Heart right ventricle (tissue), 16 donors: ENCODE measurements around the gene STK38L. TPM values are rescaled to one million over a fixed set of nuclear protein-coding genes. Genes with fewer than 3 reads are reported as not detected.

Experiments
- ATAC-seq, 8 donors: fragments of 200-7000 bp; cut with Tn5 transposase; one replicate each; pipeline ENCODE4 v1.9.1; 2020; ENCODE audit warnings: mild to moderate bottlenecking in 8 of 8, moderate library complexity in 8 of 8, moderate number of reproducible peaks in 1 of 8
- DNase-seq, 2 donors: peaks; one replicate each; pipeline ENCODE4 v3.0.0-alpha.2; 2020
- H3K27ac ChIP-seq, 10 donors: fragments of 200-600 bp; sonication (generic) in 2 of 10; one replicate each; pipeline versions ENCODE4 v1.5.0 to v1.8.0; 2020 to 2022; ENCODE audit warnings: mild to moderate bottlenecking in 3 of 10
- H3K27me3 ChIP-seq, 7 donors: fragments of 200-600 bp; one replicate each; pipeline ENCODE4 v1.8.0; 2021 to 2022; ENCODE audit warnings: mild to moderate bottlenecking in 2 of 7
- H3K36me3 ChIP-seq, 9 donors: fragments of 200-600 bp; sonication (generic) in 1 of 9; one replicate each; pipeline versions ENCODE4 v1.5.0 to v1.8.0; 2020 to 2022; ENCODE audit warnings: mild to moderate bottlenecking in 2 of 9
- H3K4me1 ChIP-seq, 9 donors: fragments of 200-600 bp; sonication (generic) in 1 of 9; one replicate each; pipeline versions ENCODE4 v1.5.0 to v1.8.0; 2020 to 2022; ENCODE audit warnings: mild to moderate bottlenecking in 4 of 9
- H3K4me3 ChIP-seq, 10 donors: fragments of 200-600 bp; sonication (generic) in 2 of 10; one replicate each; pipeline versions ENCODE4 v1.5.0 to v1.8.0; 2020 to 2022; ENCODE audit warnings: mild to moderate bottlenecking in 7 of 10, moderate library complexity in 2 of 10
- H3K9me3 ChIP-seq, 11 donors: fragments of 200-600 bp in 10 of 11; sonication (generic) in 2 of 11; one replicate each; pipeline versions ENCODE4 v1.5.0 to v1.8.0; 2013 to 2022; ENCODE audit warnings: mild to moderate bottlenecking in 2 of 11, control low read depth in 1 of 11, moderate library complexity in 1 of 11
- WGBS, 2 donors: extraction: QIAGEN DNeasy Blood & Tissue Kit; methylation state at CpG; one replicate each; pipeline ENCODE4 v1.1.7; 2013; ENCODE audit warnings: inconsistent platforms in 1 of 2; 5-methylcytosine and 5-hydroxymethylcytosine counted together
- intact Hi-C, 10 donors: fragments of 100-400 bp; cut with DNase I; formaldehyde crosslinking; loops; one replicate each; pipeline versions ENCODE4 v1.11.1 to v1.14.2; 2022
- polyA plus RNA-seq, 2 donors: library from polyadenylated mRNA; stranded (reverse); fragments of 200-250 nt; gene quantifications; one replicate each; pipeline ENCODE4 v1.2.3, GENCODE V29; 2013
- total RNA-seq, 10 donors: library from RNA; stranded (reverse); fragmentation: NEBNext Ultra II Directional in 3 of 10; extraction: Animal tissue kit (Norgen Biotek cat#: 25700) in 3 of 10; gene quantifications; one replicate each; pipeline versions ENCODE4 v1.2.1 to v1.2.4, GENCODE V29; 2021 to 2023
- TF ChIP-seq, protein P1 (sequence below), 9 donors: fragments of 200-600 bp; sonication (generic) in 2 of 9; IDR thresholded peaks; one replicate each; pipeline versions ENCODE4 v1.5.0 to v1.8.0; 2021 to 2022; ENCODE audit warnings: antibody characterized with exemption in 9 of 9, mild to moderate bottlenecking in 5 of 9, moderate library complexity in 1 of 9
- donor health status: Arrhythmogenic right ventricular cardiomyopathy.
- donor health status: ischemic (EF 13 %, LVEDD 7.1; RV severe dilation, severe dysfunction).
- donor health status: healthy with polysubstance abuse.
- donor health status: DM: no; HTN: yes; CAD: no.
- donor health status: DM: no; HTN: no; CAD: no.
- donor health status: ischemic (EF 25% LVEDD 6.9; RV normal size, moderate dysfunction).
- donor health status: ischemic (EF 25% LVEDD 5.7; RV mildly dilated, moderate dysfunction).
- donor health status: healthy.
- donor health status: DM: yes; HTN: yes; CAD: no.
- donor health status: Ischemic cardiomyopathy.
- donor health status: ischemic (EF 35%, LVEDD 5.7; RV mildly dilated, moderate dysfunction).
- donor health status: nonischemic (EF 11% LVEDD 7.7; RV severe dilation, severe dysfunction).
- donor health status: DM: yes; HTN: yes; CAD: no.
- donor health status: PGD.
- donor health status: ischemic (EF 29% LVEDD 5.4; RV normal size, mild dysfunction).
- donor health status: nonischemic (EF 23%, LVEDD 6.1; RV moderate dilation, normal function).

STK38L gene
- total and polyA plus RNA-seq, 12 donors, result 9.5 to 165 (median 82.5) TPM

DNA sequence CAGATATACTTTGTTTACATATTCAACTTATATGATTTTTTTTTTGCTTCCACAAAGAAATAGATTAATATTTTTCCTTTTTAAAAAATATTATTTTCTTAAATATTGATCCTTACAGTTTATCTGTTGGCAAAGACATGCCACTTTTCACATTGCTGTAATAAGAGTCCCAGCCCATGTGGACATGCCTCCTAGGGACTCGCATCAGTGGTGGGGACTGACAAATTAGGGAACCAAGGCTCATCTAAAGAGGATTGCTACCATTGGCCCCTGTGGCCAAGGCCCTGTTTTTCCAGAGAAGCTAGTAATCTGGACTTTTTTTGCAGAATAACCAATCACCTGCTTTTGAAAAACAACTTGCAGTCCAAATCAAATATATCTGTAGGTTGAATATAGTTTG is 60.8 kb downstream of the STK38L start:
- TF ChIP-seq, protein P1, sequence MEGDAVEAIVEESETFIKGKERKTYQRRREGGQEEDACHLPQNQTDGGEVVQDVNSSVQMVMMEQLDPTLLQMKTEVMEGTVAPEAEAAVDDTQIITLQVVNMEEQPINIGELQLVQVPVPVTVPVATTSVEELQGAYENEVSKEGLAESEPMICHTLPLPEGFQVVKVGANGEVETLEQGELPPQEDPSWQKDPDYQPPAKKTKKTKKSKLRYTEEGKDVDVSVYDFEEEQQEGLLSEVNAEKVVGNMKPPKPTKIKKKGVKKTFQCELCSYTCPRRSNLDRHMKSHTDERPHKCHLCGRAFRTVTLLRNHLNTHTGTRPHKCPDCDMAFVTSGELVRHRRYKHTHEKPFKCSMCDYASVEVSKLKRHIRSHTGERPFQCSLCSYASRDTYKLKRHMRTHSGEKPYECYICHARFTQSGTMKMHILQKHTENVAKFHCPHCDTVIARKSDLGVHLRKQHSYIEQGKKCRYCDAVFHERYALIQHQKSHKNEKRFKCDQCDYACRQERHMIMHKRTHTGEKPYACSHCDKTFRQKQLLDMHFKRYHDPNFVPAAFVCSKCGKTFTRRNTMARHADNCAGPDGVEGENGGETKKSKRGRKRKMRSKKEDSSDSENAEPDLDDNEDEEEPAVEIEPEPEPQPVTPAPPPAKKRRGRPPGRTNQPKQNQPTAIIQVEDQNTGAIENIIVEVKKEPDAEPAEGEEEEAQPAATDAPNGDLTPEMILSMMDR (IDR thresholded peaks at IDR 0.05), result no peak
- DNase-seq (no peak), ATAC-seq (no peak)
- H3K9me3 ChIP-seq, result no peaks in the 10 kb centered on the region
- no peaks in the 10 kb centered on the region for H3K27me3 ChIP-seq
- intact Hi-C loops, result loop anchor here in 7 of 10 donors (2.0 to 10.0 kb wide), 9 partner anchors 58 to 450 kb away; partner anchors contain the start of genes FGFR1OP2 (in 2 of the 7), INTS13 (in 2 of the 7), MED21 (in 2 of the 7) and TM7SF3 (in 2 of the 7)
- no peak overlapping the region for H3K4me3 ChIP-seq
- peak overlapping the region in 4 of 10 donors; percentile 18 to 42 (median 36) for H3K27ac ChIP-seq
- H3K4me1 ChIP-seq, result peaks cover 0 to 36% (median 6%) of the 10 kb centered on the region in 9 donors
- peaks cover 0 to 89% (median 34%) of the 10 kb centered on the region in 9 donors for H3K36me3 ChIP-seq
- 61 to 73% methylated on average over 1 of the region's 1 CpG for WGBS, 2 donors

DNA sequence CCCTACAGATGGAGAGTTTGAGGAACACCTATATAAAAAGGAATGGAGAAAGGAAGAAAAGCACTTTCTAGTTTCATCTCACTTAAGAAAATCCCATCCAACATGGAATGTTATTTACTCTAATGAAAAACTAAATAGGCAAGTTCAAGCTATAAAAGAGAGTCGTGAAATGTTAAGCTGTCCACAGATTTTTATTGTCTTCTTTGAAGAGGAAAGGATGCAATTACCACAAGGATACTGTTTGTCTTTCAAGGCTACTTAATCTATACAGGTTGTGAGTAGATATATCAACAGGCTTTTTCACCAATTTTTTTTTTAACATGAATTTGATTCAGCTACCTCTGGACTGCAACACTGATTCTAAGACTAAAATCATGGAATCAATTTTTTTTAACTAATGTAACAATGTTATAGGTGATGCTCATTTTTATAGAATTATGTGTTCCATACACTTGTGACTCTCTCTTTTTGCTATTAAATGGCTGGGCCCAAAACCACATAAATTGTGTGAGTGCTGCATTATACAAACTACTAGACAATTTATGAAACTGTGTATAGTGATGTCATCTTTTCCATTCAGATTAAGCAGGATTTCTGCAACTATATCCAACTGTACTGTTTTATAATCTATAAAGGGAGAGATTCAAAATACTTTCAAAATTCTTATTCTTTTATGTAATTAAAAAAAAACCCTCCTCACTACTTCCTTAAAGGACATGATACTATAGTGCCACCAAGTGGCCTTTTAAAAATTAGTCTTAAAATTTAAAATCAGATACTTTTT is 61.8 kb downstream of the STK38L start:
- no peaks in the 10 kb centered on the region for H3K27me3 ChIP-seq
- no peak overlapping the region for H3K4me3 ChIP-seq
- intact Hi-C loops, result loop anchor here in 9 of 10 donors (2.0 to 10.0 kb wide), 9 partner anchors 59 to 451 kb away; partner anchors contain the start of genes TM7SF3 (in 4 of the 9), FGFR1OP2 (in 2 of the 9), INTS13 (in 2 of the 9) and MED21 (in 2 of the 9)
- 85 to 93% methylated on average over 1 of the region's 1 CpG for WGBS, 2 donors
- no peaks in the 10 kb centered on the region for H3K9me3 ChIP-seq
- peak overlapping the region in 4 of 10 donors; percentile 16 to 43 (median 34) for H3K27ac ChIP-seq
- no peak for DNase-seq
- TF ChIP-seq, protein P1 (IDR thresholded peaks at IDR 0.05), result peak; percentile 55 to 80 (median 71)
- H3K4me1 ChIP-seq, result peaks cover 0 to 28% (median 6%) of the 10 kb centered on the region in 9 donors
- peaks cover 0 to 89% (median 39%) of the 10 kb centered on the region in 9 donors for H3K36me3 ChIP-seq
- peak in 4 of 8 donors; percentile 33 to 67 (median 46) for ATAC-seq

- DNase-seq, result no peak
- TF ChIP-seq, protein P1 (IDR thresholded peaks at IDR 0.05), result no peak
- intact Hi-C loops, result loop anchor here in 7 of 10 donors (5.0 to 10.0 kb wide), 7 partner anchors 62 to 455 kb away; partner anchors contain the start of genes FGFR1OP2 (in 2 of the 7), INTS13 (in 2 of the 7) and MED21 (in 2 of the 7)
- no peak overlapping the region for H3K4me3 ChIP-seq
- H3K4me1 ChIP-seq, result peaks cover 0 to 18% (median 6%) of the 10 kb centered on the region in 9 donors
- H3K27me3 ChIP-seq, result no peaks in the 10 kb centered on the region
- no peak for ATAC-seq
- H3K9me3 ChIP-seq, result no peaks in the 10 kb centered on the region
- WGBS, 2 donors, result 96 to 97% methylated on average over 2 of the region's 2 CpGs
- H3K27ac ChIP-seq, result no peak overlapping the region
- H3K36me3 ChIP-seq, result peaks cover 0 to 90% (median 47%) of the 10 kb centered on the region in 9 donors
Observed at GRCh38 chr12:27309293-27309994, 65.4 kb downstream of the STK38L start.

DNA sequence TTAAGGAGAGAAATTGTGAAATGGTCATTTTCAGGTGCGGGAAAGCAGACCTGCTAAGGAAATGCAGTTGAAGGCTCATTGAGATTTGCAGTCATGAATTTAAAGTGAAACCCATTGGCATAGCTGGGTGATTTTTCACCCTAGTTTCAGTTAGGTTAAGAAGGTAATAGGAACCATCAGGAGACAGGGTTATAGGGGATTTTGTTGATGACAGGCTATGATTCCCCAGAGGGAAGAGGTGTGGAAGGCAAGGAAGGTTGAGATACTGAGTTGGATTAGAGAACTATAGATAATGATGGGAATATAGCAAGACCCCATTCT is 65.9 kb downstream of the STK38L start:
- H3K27ac ChIP-seq, result no peak overlapping the region
- no peak for DNase-seq
- TF ChIP-seq, protein P1 (IDR thresholded peaks at IDR 0.05), result no peak
- no peaks in the 10 kb centered on the region for H3K27me3 ChIP-seq
- peaks cover 0 to 90% (median 50%) of the 10 kb centered on the region in 9 donors for H3K36me3 ChIP-seq
- peaks cover 0 to 15% (median 6%) of the 10 kb centered on the region in 9 donors for H3K4me1 ChIP-seq
- 95 to 99% methylated on average over 1 of the region's 1 CpG for WGBS, 2 donors
- ATAC-seq, result no peak
- no peaks in the 10 kb centered on the region for H3K9me3 ChIP-seq
- H3K4me3 ChIP-seq, result no peak overlapping the region
- intact Hi-C loops, result loop anchor here in 8 of 10 donors (5.0 to 10.0 kb wide), 10 partner anchors 63 to 455 kb away; partner anchors contain the start of genes MED21 (in 3 of the 8), FGFR1OP2 (in 2 of the 8) and INTS13 (in 2 of the 8)
